ENCODE data around the gene PDLIM7. TPM values are rescaled to one million over a fixed set of nuclear protein-coding genes. Genes with fewer than 3 reads are reported as not detected.

PDLIM7 gene
- total and polyA plus RNA-seq, 11 donors: 36.3 to 124 (median 52.5) TPM

DNA sequence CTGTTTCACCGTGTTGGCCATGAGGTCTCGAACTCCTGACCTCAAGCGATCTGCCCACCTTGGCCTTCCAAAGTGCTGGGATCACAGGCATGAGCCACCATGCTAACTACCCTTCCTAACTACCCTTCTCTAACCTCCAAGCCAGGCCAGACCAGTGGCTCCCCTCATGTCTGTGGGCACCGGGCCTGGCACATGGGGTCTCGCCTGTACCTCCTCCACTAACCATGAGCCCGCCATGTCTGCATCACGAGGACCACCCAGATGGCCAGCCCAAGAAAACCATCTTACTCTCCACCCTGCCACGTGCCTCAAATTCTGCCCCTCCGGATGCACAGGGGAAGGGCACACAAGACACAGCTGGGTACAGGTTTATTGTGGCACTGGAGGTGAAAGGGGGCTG, 14.4 kb downstream of the PDLIM7 start:
- peak in 1 of 5 donors; percentile 54 for DNase-seq
- Histone ChIP-seq H3K27ac (peak overlapping the region in 1 of 12 donors; percentile 89), H3K4me1 (peaks cover 0 to 34% (median 20%) of the 10 kb centered on the region in 12 donors), H3K36me3 (peaks cover 0 to 61% (median 43%) of the 10 kb centered on the region in 9 donors), H3K9me3 (no peaks in the 10 kb centered on the region), H3K4me3 (no peak overlapping the region), H3K27me3 (no peaks in the 10 kb centered on the region)
- intact Hi-C loops (cut with DNase I): no loop called here
- 94 to 99% (median 95%) methylated on average over 9 of the region's 9 CpGs for WGBS, 4 donors
- TF ChIP-seq, protein P1, sequence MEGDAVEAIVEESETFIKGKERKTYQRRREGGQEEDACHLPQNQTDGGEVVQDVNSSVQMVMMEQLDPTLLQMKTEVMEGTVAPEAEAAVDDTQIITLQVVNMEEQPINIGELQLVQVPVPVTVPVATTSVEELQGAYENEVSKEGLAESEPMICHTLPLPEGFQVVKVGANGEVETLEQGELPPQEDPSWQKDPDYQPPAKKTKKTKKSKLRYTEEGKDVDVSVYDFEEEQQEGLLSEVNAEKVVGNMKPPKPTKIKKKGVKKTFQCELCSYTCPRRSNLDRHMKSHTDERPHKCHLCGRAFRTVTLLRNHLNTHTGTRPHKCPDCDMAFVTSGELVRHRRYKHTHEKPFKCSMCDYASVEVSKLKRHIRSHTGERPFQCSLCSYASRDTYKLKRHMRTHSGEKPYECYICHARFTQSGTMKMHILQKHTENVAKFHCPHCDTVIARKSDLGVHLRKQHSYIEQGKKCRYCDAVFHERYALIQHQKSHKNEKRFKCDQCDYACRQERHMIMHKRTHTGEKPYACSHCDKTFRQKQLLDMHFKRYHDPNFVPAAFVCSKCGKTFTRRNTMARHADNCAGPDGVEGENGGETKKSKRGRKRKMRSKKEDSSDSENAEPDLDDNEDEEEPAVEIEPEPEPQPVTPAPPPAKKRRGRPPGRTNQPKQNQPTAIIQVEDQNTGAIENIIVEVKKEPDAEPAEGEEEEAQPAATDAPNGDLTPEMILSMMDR (IDR thresholded peaks at IDR 0.05): no peak
- no peak for TF ChIP-seq POLR2A (IDR thresholded peaks at IDR 0.05)
- no peak for ATAC-seq

DNA sequence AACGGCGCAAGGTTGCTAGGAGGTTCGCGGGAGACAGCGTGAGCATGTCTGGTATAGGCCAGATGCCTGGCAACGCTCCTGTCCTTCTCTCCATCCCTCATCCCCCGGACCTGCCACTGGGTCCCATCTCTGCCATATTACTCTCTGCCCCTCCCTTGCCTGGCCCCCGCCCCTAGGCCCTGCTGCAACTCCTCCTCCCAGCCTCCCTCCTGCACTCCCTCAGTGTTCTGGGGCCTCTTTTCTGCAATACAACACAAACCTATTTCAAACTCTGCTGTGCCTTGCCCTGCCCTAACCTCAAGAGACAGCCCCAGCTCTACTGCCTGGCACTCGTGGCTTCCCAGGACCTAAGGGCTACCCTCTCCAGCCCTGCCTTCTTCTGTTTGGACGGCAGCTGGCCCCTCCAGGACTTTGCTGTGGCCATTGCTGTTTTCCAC, 15.0 kb downstream of the PDLIM7 start:
- Histone ChIP-seq H3K4me1 (peaks cover 0 to 34% (median 20%) of the 10 kb centered on the region in 12 donors), H3K9me3 (no peaks in the 10 kb centered on the region), H3K27ac (peak overlapping the region in 1 of 12 donors; percentile 89), H3K36me3 (peaks cover 0 to 54% (median 37%) of the 10 kb centered on the region in 9 donors), H3K27me3 (no peaks in the 10 kb centered on the region), H3K4me3 (no peak overlapping the region)
- no peak for TF ChIP-seq POLR2A (IDR thresholded peaks at IDR 0.05)
- TF ChIP-seq, protein P1 (IDR thresholded peaks at IDR 0.05): no peak
- intact Hi-C loops (cut with DNase I): no loop called here
- 93 to 94% (median 93%) methylated on average over 10 of the region's 10 CpGs for WGBS, 4 donors
- DNase-seq: peak in 1 of 5 donors; percentile 48
- no peak for ATAC-seq

DNA sequence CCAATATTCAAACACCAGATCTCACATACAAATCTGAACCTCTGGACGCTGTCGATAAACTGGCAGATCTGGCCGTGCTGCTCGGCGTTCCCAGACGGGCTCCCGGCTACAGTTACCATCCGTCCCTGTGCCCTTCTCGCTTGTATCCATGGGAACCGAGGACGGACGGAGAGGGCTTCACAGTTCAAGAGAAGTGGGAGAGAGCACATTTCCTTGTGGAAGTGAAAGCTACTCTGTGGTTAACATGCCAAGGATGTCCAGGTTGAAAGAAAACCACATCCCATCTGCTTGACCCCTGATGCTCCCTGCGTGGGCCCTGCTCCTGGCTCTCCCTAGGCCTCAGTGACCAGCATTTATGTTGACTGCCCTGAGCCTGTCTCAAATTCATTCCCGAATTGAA, 17.6 kb downstream of the PDLIM7 start:
- 31 to 48% (median 38%) methylated on average over 13 to 14 of the region's 14 CpGs for WGBS, 4 donors
- ATAC-seq: peak; percentile 0 to 26 (median 7)
- intact Hi-C loops (cut with DNase I): loop anchor here in 1 of 10 donors (2.0 kb wide), 1 partner anchor 17 kb away; the partner anchor contains the start of gene PDLIM7

More for the DNA sequence above, 17.6 kb downstream of the PDLIM7 start:
- Histone ChIP-seq H3K9me3 (no peaks in the 10 kb centered on the region), H3K4me1 (peaks cover 0 to 45% (median 23%) of the 10 kb centered on the region in 12 donors), H3K36me3 (peaks cover 0 to 29% (median 15%) of the 10 kb centered on the region in 9 donors), H3K27ac (peak overlapping the region; percentile 3 to 89 (median 48)), H3K27me3 (peaks cover 0 to 9% (median 0%) of the 10 kb centered on the region in 9 donors), H3K4me3 (peak overlapping the region in 1 of 12 donors; percentile 29)
- TF ChIP-seq, protein P1 (IDR thresholded peaks at IDR 0.05): no peak
- TF ChIP-seq POLR2A (IDR thresholded peaks at IDR 0.05): no peak
- peak in 2 of 5 donors; percentile 40 to 65 for DNase-seq

Measured in heart left ventricle (tissue), 16 donors.